GM18526 (cell line): ENCODE measurements around the gene PERCC1.

ENCODE experiments used
- POLR2A ChIP-seq: IDR thresholded peaks from 3 replicates; pipeline ENCODE4 v1.6.1; 2011; ENCODE audit not compliant: insufficient read length; ENCODE audit errors: extremely low read depth

The PERCC1 gene

GRCh38 chr16:1451702-1452392, 21.0 kb downstream of the PERCC1 start:
- no peak for TF ChIP-seq POLR2A

- no peak for TF ChIP-seq POLR2A
Measured at GRCh38 chr16:1452530-1452929, 21.7 kb downstream of the PERCC1 start.

- no peak for TF ChIP-seq POLR2A
Measured at GRCh38 chr16:1453316-1453715, 22.4 kb downstream of the PERCC1 start.

- TF ChIP-seq POLR2A: no peak
Measured at GRCh38 chr16:1454561-1454960, 23.7 kb downstream of the PERCC1 start.

GRCh38 chr16:1455190-1456171, 24.6 kb downstream of the PERCC1 start:
- no peak for TF ChIP-seq POLR2A

GRCh38 chr16:1456951-1457350, 26.1 kb downstream of the PERCC1 start:
- TF ChIP-seq POLR2A: no peak

GRCh38 chr16:1457489-1458245, 26.8 kb downstream of the PERCC1 start:
- TF ChIP-seq POLR2A: no peak

- TF ChIP-seq POLR2A: no peak
Measured at GRCh38 chr16:1458336-1458976, 27.6 kb downstream of the PERCC1 start.

- no peak for TF ChIP-seq POLR2A
Measured at GRCh38 chr16:1458977-1459341, 28.1 kb downstream of the PERCC1 start.

- no peak for TF ChIP-seq POLR2A
Measured at GRCh38 chr16:1459967-1460366, 29.1 kb downstream of the PERCC1 start.

- TF ChIP-seq POLR2A: no peak
Measured at GRCh38 chr16:1460602-1461138, 29.8 kb downstream of the PERCC1 start.

- no peak for TF ChIP-seq POLR2A
Measured at GRCh38 chr16:1461146-1461545, 30.3 kb downstream of the PERCC1 start.

GRCh38 chr16:1464196-1464893, 33.5 kb downstream of the PERCC1 start:
- TF ChIP-seq POLR2A: no peak

- TF ChIP-seq POLR2A: no peak
Measured at GRCh38 chr16:1464894-1465566, 34.2 kb downstream of the PERCC1 start.
